Lung (tissue), 12 donors: ENCODE results near the gene NELL2. TPM values are rescaled to one million over a fixed set of nuclear protein-coding genes. Genes with fewer than 3 reads are reported as not detected.
A peak's percentile ranks its signal among the peaks of the same experiment; 100 is the strongest.

Experiments used
- ATAC-seq: fragments of 200-7000 bp; cut with Tn5 transposase; one replicate; pipeline ENCODE4 v1.9.1; 2020; ENCODE audit warnings: moderate number of reproducible peaks; ENCODE audit not compliant: insufficient read depth, low FRiP score
- DNase-seq, 3 donors: peaks; one replicate each; pipeline ENCODE4 v3.0.0-alpha.2; 2013 to 2017
- H3K27ac ChIP-seq, 2 donors: one replicate each; pipeline ENCODE4 v1.5.1; 2013; ENCODE audit warnings: mild to moderate bottlenecking in 2 of 2, moderate library complexity in 2 of 2, control low read depth in 1 of 2, inconsistent platforms in 1 of 2, low read depth in 1 of 2, low read length in 1 of 2
- H3K27me3 ChIP-seq, 3 donors: one replicate each; pipeline ENCODE4 v1.5.1; 2013; ENCODE audit warnings: low read length in 2 of 3; ENCODE audit not compliant: control insufficient read depth in 3 of 3, insufficient read depth in 3 of 3
- H3K36me3 ChIP-seq, 4 donors: one replicate each; pipeline ENCODE4 v1.5.1; 2013; ENCODE audit warnings: low read length in 4 of 4, mild to moderate bottlenecking in 1 of 4, moderate library complexity in 1 of 4; ENCODE audit not compliant: control insufficient read depth in 4 of 4, insufficient read depth in 4 of 4
- H3K4me1 ChIP-seq, 5 donors: one replicate each; pipeline ENCODE4 v1.5.1; 2013; ENCODE audit warnings: low read length in 5 of 5, mild to moderate bottlenecking in 2 of 5, moderate library complexity in 1 of 5; ENCODE audit not compliant: control insufficient read depth in 5 of 5, insufficient read depth in 5 of 5
- H3K4me3 ChIP-seq: one replicate; pipeline ENCODE4 v1.5.1; 2013; ENCODE audit warnings: mild to moderate bottlenecking, control low read depth, moderate library complexity
- H3K9ac ChIP-seq, 2 donors: one replicate each; pipeline ENCODE4 v1.5.1; 2013; ENCODE audit warnings: low read length in 2 of 2, control low read depth in 1 of 2; ENCODE audit not compliant: insufficient read depth in 1 of 2
- H3K9me3 ChIP-seq, 4 donors: one replicate each; pipeline ENCODE4 v1.5.1; 2013; ENCODE audit warnings: low read length in 3 of 4, mild to moderate bottlenecking in 1 of 4, moderate library complexity in 1 of 4; ENCODE audit not compliant: control insufficient read depth in 4 of 4, insufficient read depth in 3 of 4
- CTCF ChIP-seq: IDR thresholded peaks from 2 replicates; pipeline ENCODE4 v1.5.1; 2012; ENCODE audit warnings: mild to moderate bottlenecking; ENCODE audit errors: control extremely low read depth, extremely low read depth
- WGBS, 2 donors: extraction: QIAGEN DNeasy Blood & Tissue Kit; methylation state at CpG; one replicate each; pipeline ENCODE4 v1.1.7; 2013; 5-methylcytosine and 5-hydroxymethylcytosine counted together
- polyA plus RNA-seq, 2 donors: library from polyadenylated mRNA; stranded (reverse); fragments of 200-250 nt; gene quantifications; one replicate each; pipeline ENCODE4 v1.2.1, GENCODE V29; 2013
- total RNA-seq, 2 donors: library from RNA; depleted of rRNA in 1 of 2; stranded (reverse); fragments of >200 nt in 1 of 2; gene quantifications; one replicate each; pipeline ENCODE4 v1.2.1, GENCODE V29; 2014 to 2021
- donor health status: control.
- donor health status: control.
- donor health status: Bipolar disorder and iron deficiency.
- donor health status: healthy.
- donor health status: DM: yes; HTN: yes; CAD: no.

The NELL2 gene
- total and polyA plus RNA-seq, 4 donors, result 2.2 to 15.9 (median 8.6) TPM

DNA sequence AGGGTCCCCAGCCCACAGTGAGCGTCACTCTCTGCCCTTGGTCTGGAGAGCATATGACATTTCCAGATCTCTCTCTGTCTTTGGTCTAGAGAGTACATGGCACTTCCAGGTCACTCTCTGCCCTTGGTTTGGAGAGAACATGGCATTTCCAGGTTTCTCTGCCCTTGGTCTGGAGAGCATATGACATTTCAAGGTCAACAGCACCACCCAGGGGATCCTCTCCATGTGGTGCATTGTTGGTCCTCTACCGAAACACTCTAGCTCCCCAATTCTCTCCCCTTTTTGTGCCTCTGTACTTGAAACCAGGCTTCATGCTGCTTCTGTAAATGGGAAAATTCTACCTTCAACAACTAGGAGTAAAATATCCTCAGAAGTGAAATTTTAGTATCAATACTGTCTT is 399.4 kb downstream of the NELL2 start:
- ATAC-seq, result no peak
- WGBS, 2 donors, result 90 to 95% methylated on average over 2 of the region's 2 CpGs

DNA sequence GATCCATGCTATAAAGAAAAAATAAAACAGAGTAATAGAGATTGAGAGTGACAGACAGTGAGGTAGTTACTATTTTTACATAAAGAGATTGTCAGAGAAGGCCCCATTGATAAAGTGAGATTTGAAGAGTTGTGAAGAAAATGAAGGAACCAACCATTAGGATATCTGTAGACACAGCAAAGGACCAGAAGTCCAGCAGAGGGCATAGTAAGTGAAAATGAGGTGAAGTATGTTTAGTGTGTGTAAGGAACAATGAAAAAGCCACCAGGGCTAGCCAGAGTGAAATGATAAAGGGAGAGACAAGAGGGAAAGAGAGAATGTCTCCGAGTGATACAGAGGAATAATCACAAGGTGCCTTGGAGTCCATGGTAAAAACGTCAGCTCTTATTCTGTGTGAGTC is 411.0 kb downstream of the NELL2 start:
- WGBS, 2 donors, result 83 to 88% methylated on average over 2 of the region's 2 CpGs
- Histone ChIP-seq H3K9ac (no peak overlapping the region), H3K36me3 (no peaks in the 10 kb centered on the region), H3K4me3 (no peak overlapping the region), H3K27ac (no peak overlapping the region), H3K4me1 (no peaks in the 10 kb centered on the region), H3K27me3 (no peaks in the 10 kb centered on the region), H3K9me3 (peaks cover 0 to 6% (median 2%) of the 10 kb centered on the region in 4 donors)
- TF ChIP-seq CTCF, result no peak
- peak in 2 of 3 donors; percentile 3 to 13 for DNase-seq
- ATAC-seq, result no peak

More for the DNA sequence above, 399.4 kb downstream of the NELL2 start:
- Histone ChIP-seq H3K27me3 (no peaks in the 10 kb centered on the region), H3K4me1 (no peaks in the 10 kb centered on the region), H3K9me3 (peaks cover 0 to 21% (median 10%) of the 10 kb centered on the region in 4 donors), H3K36me3 (no peaks in the 10 kb centered on the region), H3K27ac (no peak overlapping the region), H3K9ac (no peak overlapping the region), H3K4me3 (no peak overlapping the region)
- no peak for DNase-seq
- no peak for TF ChIP-seq CTCF

DNA sequence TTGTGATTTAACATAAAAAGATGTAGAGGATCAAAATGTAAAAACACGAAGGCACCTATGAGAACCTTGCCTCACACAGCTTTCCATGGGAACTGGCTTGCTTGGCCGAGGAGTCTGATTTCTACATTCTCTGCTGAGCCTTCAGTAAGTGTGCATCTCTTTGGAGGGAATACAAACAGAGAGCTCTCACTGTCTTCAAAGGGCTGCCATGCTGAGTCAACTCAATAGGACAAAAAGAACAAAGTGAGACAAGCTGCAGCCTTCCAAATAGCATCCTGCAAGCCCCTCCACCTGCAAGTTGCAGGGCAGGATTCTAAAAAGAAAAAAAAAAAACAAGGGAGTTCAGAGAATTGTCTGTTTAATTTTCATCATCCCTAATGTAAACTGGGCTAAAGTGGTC is 411.9 kb downstream of the NELL2 start:
- WGBS, 2 donors, result 51 to 71% methylated on average over 2 of the region's 2 CpGs
- Histone ChIP-seq H3K9ac (no peak overlapping the region), H3K4me3 (no peak overlapping the region), H3K36me3 (no peaks in the 10 kb centered on the region), H3K4me1 (no peaks in the 10 kb centered on the region), H3K9me3 (peaks cover 0 to 6% (median 2%) of the 10 kb centered on the region in 4 donors), H3K27me3 (no peaks in the 10 kb centered on the region), H3K27ac (no peak overlapping the region)
- ATAC-seq (no peak), DNase-seq (no peak)
- TF ChIP-seq CTCF, result no peak

- ATAC-seq (no peak), DNase-seq (no peak)
- TF ChIP-seq CTCF, result no peak
- Histone ChIP-seq H3K27me3 (no peaks in the 10 kb centered on the region), H3K4me3 (no peak overlapping the region), H3K4me1 (no peaks in the 10 kb centered on the region), H3K9me3 (peaks cover 0 to 4% (median 2%) of the 10 kb centered on the region in 4 donors), H3K36me3 (no peaks in the 10 kb centered on the region), H3K27ac (no peak overlapping the region), H3K9ac (no peak overlapping the region)
Measured at GRCh38 chr12:44462729-44463128, 413.4 kb downstream of the NELL2 start.
